T-helper 22 cell (primary cell): ENCODE measurements around the gene CDH3.

ENCODE experiments used
- DNase-seq: peaks from one replicate; pipeline ENCODE4 v3.0.0-alpha.2; 2020; ENCODE audit warnings: low read depth

Gene CDH3

GRCh38 chr16:68652659-68653058, 7.5 kb downstream of the CDH3 start:
- no peak for DNase-seq

GRCh38 chr16:68655806-68656205, 10.7 kb downstream of the CDH3 start:
- no peak for DNase-seq

GRCh38 chr16:68656751-68657150, 11.6 kb downstream of the CDH3 start:
- DNase-seq: no peak

GRCh38 chr16:68658341-68658973, 13.3 kb downstream of the CDH3 start:
- no peak for DNase-seq

GRCh38 chr16:68658974-68659360, 13.9 kb downstream of the CDH3 start:
- DNase-seq: no peak

GRCh38 chr16:68659412-68660358, 14.6 kb downstream of the CDH3 start:
- no peak for DNase-seq

- no peak for DNase-seq
Observed at GRCh38 chr16:68660359-68660795, 15.3 kb downstream of the CDH3 start.

- no peak for DNase-seq
Observed at GRCh38 chr16:68662035-68662434, 16.9 kb downstream of the CDH3 start.

GRCh38 chr16:68664297-68664696, 19.2 kb downstream of the CDH3 start:
- no peak for DNase-seq

- no peak for DNase-seq
Observed at GRCh38 chr16:68665501-68665900, 20.4 kb downstream of the CDH3 start.

- no peak for DNase-seq
Observed at GRCh38 chr16:68668266-68668665, 23.2 kb downstream of the CDH3 start.

- no peak for DNase-seq
Observed at GRCh38 chr16:68676113-68676860, 31.2 kb downstream of the CDH3 start.

GRCh38 chr16:68681038-68681437, 35.9 kb downstream of the CDH3 start:
- DNase-seq: no peak

GRCh38 chr16:68685685-68686478, 40.8 kb downstream of the CDH3 start:
- no peak for DNase-seq

- no peak for DNase-seq
Observed at GRCh38 chr16:68686905-68687304, 41.8 kb downstream of the CDH3 start.

- no peak for DNase-seq
Observed at GRCh38 chr16:68689921-68690320, 44.8 kb downstream of the CDH3 start.

GRCh38 chr16:68695575-68695974, 50.5 kb downstream of the CDH3 start:
- no peak for DNase-seq

GRCh38 chr16:68696514-68696913, 51.4 kb downstream of the CDH3 start:
- no peak for DNase-seq

GRCh38 chr16:68698091-68698490, 53.0 kb downstream of the CDH3 start:
- DNase-seq: no peak

GRCh38 chr16:68700120-68700519, 55.0 kb downstream of the CDH3 start:
- no peak for DNase-seq

GRCh38 chr16:68700831-68701230, 55.7 kb downstream of the CDH3 start:
- no peak for DNase-seq
